ENCODE data around the gene SPAG9.

The SPAG9 gene

DNA sequence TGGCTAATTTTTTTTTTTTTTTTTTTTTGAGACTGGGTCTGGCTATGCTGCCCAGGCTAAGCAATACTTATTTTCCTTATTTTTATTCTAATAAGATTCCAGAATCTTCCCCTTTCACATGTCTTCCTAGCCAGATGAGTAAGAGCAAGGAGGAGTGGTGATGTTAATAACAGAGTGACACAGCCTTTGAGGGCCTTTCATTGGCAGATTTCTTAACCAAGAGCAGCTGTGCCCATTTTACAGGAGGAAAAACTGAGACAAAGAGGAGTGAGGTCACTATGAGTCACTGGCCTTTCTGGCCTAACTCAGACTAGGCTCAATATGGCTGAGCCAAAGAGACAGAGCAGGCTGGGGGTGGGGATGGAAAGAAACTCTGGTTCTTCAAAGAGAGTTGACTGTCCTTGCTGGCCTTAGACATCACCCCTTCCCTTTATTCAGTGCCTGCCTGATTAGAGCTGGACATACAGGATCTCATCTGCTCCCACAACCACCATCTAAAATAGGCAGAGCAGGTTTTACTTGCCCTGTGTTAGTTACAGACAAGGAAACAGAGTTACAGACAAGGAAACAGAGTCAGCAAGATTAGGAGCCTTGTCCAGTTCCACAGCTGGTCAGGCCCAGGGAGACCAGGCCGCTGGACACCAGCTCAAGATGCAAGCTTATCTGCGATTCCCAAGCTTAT lies 204.5 kb downstream of the SPAG9 start:
- peak; percentile 49 for DNase-seq (ENCODE audit: extremely low read depth, low read depth)
- no peak for TF ChIP-seq CTCF (IDR thresholded peaks at IDR 0.05; ENCODE audit: low read depth, low read length, missing control alignments)
- no peak overlapping the region for H3K4me3 ChIP-seq (replicated peaks; ENCODE audit: low read depth, low read length)

GRCh38 chr17:50914505-50915063 lies 206.1 kb downstream of the SPAG9 start:
- DNase-seq (ENCODE audit: extremely low read depth, low read depth), result no peak
- no peak for TF ChIP-seq CTCF (IDR thresholded peaks at IDR 0.05; ENCODE audit: low read depth, low read length, missing control alignments)
- no peak overlapping the region for H3K4me3 ChIP-seq (replicated peaks; ENCODE audit: low read depth, low read length)

DNA sequence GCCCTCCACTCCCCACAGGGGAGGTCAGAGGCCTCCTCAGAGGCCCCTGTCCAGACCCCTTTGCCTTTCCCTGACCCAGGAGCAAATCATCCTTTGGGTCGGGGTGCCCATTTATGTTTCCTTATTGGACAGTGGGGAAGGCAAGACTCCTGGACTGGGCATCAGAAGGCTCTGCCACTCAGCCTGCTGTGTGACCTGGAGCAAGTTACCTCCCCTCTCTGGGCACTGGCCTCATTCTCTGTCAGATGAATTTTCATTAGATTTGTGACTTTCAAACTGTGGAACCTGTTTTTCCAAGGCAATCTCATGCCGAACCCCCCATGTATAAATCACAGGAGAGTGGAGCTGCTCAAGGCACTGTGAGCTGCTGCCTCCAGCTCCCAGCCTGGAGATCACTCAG lies 207.5 kb downstream of the SPAG9 start:
- no peak for DNase-seq (ENCODE audit: extremely low read depth, low read depth)
- no peak overlapping the region for H3K4me3 ChIP-seq (replicated peaks; ENCODE audit: low read depth, low read length)
- TF ChIP-seq CTCF (IDR thresholded peaks at IDR 0.05; ENCODE audit: low read depth, low read length, missing control alignments), result no peak

All from HFF-Myc (cell line).